Stimulated activated CD8-positive, alpha-beta memory T cell treated with anti-CD3 and anti-CD28 coated beads, Interleukin-15, amount 100 ng/mL, for 24 hours (primary cell): Measurements from ENCODE around the gene ALDH2.
"Not testable (repeated sequence)": the region's sequence is repeated elsewhere in the genome, so short reads cannot be mapped to it uniquely, and the experiment has no call there.

Experiments
- DNase-seq: peaks from one replicate; pipeline ENCODE4 v3.0.0-alpha.2; 2020; ENCODE audit warnings: low read depth

Gene ALDH2

DNA sequence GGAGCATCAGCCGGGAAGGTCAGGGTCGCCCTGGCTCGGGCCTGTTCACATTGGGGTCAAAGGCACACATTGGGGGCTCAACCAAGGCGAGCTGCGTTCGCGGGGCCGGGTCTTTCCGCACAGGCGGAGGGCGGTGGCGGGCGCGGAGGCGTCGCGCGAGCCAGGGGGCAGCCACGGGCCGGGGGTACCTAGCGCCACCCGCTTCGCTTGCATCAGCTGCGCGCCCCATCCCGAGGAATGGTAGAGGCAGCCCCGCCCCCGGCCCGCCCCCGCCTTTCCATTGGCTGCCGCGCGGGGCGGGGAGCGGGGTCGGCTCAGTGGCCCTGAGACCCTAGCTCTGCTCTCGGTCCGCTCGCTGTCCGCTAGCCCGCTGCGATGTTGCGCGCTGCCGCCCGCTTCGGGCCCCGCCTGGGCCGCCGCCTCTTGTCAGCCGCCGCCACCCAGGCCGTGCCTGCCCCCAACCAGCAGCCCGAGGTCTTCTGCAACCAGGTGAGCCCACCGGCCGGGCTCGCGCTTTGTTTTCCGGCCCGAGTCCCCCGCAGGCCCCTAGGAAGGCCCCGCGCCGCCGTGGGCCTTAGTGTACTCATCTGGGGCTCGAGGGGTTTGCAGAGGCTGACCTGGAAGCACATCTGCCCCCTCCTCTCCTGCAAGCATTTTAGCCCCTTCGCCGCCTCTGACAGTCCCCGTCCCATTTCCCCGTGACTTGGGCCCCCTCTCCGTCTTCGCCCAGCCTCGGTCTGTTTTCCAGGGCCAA, at the start of gene ALDH2:
TSS of gene ALDH2 (plus strand) at position 326 of the 754 bp plus-strand sequence. CDS start at position 376, 50 bp downstream.
- DNase-seq: no peak

DNA sequence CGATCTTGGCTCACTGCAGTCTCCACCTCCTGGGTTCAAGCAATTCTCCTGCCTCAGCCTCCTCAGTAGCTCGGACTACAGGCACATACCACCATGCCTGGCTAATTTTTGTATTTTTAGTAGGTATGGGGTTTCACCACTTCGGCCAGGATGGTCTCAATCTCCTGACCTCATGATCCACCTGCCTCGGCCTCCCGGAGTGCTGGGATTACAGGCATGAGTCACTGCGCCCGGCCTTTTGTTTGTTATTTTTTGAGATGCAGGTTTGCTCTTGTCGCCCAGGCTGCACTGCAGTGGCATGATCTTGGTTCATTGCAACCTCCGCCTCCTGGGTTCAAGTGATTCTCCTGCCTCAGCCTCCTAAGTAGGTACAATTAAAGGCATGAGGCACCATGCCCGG, 47.4 kb upstream of the ALDH2 start:
- DNase-seq: not testable (repeated sequence)

DNA sequence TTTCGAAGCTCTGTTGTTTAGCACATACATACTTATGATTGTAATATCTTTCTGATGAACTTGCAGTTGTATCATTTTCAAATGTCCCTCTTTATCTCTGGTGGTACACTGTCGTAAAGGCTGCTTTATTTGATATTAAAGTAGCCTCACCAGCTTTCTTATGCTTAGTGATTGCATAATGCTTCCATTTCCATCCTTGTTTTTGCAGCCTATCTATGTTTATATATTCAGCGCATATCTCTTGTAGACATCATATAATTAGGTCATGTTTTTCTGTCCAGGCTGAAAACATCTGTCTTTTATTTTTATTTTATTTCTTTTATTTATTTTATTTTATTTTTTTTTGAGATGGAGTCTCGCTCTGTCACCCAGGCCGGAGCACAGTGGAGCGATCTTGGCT, 46.3 kb upstream of the ALDH2 start:
- no peak for DNase-seq

DNA sequence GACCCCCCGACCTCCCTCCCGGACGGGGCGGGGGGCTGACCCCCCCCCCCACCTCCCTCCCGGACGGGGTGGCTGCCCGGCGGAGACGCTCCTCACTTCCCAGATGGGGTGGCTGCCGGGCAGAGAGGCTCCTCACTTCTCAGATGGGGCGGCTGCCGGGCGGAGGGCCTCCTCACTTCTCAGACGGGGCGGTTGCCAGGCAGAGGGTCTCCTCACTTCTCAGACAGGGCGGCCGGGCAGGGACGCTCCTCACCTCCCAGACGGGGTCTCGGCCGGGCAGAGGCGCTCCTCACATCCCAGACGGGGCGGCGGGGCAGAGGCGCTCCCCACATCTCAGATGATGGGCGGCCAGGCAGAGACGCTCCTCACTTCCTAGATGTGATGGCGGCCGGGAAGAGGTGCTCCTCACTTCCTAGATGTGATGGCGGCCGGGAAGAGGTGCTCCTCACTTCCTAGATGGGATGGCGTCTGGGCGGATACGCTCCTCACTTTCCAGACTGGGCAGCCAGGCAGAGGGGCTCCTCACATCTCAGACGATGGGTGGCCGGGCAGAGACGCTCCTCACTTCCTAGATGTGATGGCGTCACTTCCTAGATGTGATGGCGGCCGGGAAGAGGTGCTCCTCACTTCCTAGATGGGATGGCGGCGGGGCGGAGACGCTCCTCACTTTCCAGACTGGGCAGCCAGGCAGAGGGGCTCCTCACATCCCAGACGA, 42.9 kb upstream of the ALDH2 start:
- DNase-seq: not testable (repeated sequence)

DNA sequence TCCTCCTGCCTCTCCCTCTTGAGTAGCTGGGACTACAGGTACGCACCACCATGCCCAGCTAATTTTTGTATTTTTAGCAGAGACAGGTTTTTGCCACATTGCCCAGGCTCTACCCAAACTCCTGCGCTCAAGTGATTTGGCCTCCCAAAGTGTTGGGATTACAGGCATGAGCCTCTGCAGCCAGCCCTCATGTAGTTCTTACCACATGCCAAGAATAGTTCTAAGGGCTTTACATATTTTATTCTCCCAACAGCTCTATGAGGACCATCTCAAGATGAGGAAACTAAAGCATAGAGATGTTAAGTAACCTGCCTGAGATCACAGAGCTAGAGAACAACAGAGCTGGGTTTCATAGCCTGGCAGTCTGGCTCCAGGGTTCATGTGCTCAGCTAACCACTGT, 37.9 kb upstream of the ALDH2 start:
- no peak for DNase-seq

DNA sequence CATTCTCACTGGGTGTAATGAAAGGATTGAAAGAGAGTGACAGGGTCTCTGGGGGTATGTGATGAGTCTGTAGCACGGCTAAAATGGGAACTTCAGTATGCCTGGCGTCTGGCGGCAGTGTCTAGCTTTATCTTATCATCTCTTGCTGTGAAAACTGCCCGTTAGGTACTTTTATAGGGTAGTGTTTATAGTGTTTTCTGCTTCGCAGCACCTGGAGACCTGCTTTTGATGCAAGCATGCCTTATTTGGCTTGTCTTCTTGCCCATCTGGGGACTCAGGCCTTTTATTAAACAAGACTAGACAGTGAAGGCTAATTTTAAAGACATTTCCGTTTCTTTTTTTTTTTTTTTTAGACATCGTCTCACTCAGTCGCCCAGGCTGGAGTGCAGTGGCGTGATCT, 36.3 kb upstream of the ALDH2 start:
- DNase-seq: no peak

DNA sequence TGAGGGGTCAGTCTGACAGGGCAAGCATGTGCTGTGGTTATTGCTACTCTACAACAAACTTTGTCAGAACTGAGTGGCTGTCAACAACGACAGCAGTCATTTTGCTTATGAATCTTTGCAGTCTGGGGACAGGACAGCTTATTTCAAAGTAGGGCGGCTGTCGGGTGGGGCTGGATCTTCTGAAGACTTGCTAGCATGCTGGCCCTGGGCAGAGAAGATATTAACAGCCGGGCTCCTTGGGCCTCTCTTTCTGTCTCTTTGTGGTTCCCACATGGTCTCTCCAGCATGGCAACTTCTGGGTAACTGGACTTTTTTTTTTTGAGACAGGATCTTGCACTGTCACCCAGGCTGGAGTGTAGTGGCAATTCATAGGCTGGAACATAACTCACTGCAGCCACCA, 33.9 kb upstream of the ALDH2 start:
- DNase-seq: no peak

DNA sequence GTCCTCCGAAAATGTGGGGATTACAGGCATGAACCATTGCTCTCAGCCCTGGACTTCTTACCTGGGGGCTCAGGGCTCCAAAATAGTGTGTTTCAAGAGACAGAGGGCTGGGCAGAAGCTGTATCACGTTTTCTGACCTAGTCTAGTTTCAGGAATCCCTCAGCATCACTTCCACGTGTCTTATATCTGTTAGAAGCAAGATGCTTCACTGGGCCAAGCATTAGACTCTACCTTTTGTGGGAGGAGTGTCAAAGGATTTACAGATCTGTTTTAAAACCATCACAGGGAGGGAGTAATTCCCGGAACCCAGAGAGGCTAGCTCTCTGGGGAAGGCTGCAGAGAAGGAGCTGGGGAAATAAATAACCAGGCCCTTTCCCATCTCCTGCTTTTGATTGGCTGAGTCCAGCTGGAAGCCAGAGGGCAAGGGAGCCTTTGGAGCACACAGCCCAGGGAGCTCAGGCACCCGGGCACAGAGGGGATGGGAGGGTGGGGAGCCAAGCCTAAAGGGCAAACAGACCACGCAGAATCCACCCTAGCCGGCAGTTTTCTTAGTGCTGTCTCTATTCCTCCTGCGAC, 33.3 kb upstream of the ALDH2 start:
- no peak for DNase-seq

DNA sequence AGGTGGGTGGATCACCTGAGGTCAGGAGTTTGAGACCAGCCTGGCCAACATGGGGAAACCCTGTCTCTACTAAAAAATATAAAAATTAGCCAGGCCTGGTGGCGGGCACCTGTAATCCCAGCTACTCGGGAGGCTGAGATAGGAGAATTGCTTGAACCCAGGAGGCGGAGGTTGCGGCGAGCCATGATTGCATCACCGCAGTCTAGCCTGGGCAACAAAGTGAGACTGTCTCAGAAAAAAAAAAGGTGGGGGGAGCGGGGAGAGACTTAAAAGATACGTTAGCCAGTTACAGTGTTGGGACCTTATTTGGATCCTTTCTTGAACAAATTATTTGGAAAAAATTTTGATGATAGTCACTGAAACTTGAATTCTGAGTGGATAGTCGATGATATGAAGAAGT, 27.2 kb upstream of the ALDH2 start:
- not testable (repeated sequence) for DNase-seq

DNA sequence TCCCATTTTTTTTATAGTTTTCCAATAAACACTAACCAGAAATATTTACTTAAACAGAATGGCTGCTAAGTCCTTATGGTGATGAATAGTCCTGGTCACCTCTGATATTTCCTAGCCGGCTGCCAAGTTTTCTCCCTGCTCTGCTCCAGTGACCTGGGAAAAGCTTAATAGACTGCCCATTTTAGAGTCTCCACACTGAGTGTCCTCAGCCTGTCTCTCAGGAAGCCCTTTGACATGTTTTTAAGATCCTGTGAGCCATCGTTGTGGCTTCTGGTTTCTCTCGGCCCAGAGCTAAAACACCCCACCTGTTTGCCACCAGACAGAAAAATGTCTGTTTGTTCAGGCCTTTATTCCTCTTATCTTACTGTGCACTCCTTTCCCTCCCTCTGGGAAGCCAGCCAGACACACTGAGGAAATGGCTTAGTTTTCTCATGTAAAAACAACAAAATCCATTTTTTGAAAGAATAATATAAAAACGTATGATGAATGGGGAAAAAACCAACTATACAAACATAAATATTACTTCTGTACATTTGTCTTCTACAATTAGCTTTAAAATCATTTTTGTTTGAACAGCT, 25.4 kb upstream of the ALDH2 start:
- DNase-seq: no peak

DNA sequence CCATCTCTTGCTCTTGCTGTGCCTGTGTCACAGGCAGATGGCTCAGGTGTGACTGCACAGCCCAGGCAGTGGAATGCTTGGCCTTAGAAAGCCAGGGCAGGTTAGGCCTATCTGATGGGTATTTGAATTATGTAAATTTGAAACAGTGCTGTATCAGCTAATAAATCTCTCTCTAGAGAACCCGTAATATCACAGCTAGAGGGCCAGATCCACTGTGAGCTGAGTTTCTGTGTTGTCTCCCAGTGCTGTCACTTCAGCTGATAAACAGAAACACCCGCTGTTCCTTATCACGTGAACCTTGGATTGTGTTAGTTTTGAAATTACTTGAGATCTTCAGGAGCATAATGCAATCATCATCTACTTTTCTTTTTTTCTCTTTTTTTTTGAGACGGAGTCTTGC, 21.5 kb upstream of the ALDH2 start:
- no peak for DNase-seq

DNA sequence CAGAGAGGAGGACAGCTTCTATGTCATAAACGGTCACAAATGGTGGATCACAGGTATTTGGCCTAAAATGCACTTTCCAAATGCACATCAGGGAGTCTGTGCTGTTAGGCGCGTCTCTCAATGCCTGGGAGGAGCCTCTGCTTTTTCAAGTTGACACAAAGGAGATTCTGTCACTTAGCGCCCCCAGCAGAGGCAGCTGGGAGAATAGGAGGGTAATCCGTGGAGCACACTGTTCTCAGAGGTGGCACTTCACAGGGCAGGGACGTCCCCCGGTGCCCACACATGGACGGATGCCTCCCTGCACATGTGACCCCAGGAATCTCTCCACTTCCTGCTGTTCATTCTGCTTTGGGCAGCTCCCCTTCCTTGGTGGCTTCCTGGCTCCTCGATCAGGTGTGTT, 19.4 kb upstream of the ALDH2 start:
- no peak for DNase-seq

DNA sequence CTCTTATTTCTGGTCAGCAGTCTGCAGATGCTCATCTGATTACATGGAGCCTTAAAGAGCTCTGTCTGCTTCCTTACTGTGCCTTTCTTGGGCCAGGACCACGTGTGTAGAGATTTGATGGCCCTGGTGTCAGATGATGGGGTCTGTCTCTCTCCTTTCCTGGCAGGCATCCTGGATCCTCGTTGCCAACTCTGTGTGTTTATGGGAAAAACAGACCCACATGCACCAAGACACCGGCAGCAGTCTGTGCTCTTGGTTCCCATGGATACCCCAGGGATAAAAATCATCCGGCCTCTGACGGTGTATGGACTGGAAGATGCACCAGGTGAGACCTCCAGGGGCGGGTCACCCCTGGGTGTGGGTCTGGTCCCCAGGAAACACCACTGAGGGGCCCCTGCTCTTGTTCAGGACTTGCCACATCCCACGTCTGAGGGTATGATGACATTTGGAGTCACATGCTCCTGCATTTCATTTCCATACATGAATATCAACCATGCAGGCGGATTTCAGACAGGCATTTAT, 18.5 kb upstream of the ALDH2 start:
- no peak for DNase-seq

DNA sequence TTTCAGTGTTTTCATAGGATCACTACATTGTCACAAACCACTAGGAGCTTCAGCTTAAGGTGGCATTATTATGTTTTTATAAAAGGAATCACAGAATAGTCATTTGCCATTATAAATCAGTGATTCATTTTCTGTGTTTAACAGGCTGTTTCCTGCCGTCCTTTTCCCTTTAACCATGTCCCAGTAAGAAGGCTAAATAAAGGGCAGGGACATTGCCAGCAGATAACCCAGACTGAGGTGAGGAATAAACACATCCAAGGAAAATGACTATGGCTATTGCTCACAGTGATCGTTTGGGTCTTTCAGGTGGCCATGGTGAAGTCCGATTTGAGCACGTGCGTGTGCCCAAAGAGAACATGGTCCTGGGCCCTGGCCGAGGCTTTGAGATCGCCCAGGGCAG, 17.9 kb upstream of the ALDH2 start:
- no peak for DNase-seq

DNA sequence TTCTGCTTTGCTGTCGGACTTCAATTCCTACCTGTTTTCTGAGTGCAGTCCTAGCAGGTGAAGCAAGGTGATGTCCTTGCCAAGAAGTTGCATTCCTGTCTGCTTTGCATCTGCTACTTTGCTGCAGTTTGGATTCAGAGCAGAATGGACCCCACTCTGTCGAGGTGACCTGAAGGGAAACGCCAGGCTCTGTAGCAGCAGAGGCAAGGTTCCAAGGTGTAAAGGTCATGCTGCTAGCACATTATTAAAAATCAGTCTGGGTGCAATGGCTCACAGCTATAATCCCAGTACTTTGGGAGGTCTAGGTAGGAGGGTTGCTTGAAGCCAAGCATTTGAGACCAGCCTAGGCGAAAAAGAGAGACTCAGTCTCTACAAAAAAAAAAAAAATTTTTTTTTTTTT, 17.3 kb upstream of the ALDH2 start:
- DNase-seq: no peak

DNA sequence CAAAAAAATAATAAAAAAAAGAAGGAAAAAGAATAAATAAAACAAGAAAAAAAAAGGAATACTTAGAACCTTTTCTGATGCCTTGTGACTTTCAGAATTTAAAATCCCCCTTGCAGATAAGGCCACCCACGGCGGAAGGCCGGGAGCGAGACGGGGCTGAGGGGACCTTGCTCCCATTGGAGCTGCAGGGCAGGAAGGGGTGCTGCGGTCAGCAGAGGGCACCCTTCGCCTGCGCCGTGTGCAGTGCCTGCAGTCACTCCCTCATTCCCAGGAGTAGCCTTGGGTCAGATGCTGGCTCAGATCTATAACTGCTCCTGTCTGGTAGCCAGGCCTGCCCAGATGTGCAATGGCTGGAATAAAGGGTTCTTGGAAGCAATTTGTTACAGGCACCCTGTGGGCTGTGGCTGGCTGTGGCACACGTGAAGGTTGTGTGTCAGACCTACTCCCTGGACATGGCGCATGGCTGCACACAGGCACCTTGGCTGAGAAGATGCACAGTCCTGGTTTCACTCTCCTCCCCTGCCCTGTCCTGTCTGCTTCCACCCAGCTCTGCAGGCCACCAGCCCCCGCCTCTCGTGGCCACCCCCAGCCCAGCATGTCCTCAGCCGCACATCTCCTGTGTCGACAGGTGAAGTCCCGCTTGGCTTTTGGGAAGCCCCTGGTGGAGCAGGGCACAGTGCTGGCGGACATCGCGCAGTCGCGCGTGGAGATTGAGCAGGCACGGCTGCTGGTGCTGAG, 13.4 kb upstream of the ALDH2 start:
- no peak for DNase-seq

DNA sequence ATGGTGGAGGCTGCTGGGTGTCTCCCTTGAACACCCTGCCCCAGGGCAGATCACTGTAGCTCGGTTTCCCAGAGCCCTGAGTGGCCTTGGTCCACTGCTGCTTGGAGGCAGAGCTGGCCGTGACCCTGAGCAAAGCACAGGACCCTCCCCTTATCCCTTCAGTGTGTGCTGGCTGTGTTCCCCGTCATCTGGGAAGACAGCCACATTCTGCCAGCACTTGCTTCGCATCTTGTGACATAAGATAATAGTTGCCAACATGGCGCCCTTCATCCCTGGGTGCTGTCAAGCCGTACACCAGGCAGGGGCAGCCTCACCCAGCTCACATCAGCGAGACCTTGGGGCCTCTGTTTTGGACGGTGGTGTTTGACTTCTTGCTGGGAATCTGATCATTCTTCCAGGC, 12.1 kb upstream of the ALDH2 start:
- DNase-seq: no peak

DNA sequence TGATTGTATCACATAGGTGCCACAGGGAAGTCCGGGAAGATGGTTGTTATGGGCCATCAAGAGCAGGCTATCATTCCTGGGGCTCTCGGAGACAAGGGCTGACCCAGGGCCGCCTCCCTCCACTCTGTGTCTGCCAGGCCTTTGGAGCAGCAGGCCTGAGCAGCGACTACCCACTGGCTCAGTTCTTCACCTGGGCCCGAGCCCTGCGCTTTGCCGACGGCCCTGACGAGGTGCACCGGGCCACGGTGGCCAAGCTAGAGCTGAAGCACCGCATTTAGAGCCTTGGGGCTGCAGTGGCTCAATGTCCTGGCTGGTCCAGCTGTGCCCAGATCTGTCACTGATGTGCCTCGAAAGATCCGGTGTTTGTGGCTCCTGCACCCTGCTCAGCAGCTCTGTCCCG, 10.5 kb upstream of the ALDH2 start:
- DNase-seq: no peak

DNA sequence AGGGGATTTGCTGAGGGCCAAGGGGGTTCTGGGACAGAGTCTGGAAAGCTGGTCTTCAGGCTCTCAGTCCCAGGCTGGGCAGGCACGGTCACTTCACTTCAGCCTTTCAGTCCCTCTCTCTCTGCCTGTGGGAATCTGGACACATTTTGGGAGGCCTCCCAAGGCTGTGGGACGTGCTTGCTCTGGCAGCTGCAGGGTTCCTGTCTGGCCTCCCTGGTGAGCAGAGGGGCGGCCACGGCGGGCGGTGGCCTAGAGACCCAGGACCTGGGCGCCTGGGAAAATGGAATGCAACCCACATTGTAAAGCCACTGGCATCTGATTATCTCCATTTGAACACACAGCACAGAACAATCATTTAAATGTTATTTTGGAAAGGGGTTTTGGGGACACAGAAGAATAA, 10.1 kb upstream of the ALDH2 start:
- DNase-seq: no peak

DNA sequence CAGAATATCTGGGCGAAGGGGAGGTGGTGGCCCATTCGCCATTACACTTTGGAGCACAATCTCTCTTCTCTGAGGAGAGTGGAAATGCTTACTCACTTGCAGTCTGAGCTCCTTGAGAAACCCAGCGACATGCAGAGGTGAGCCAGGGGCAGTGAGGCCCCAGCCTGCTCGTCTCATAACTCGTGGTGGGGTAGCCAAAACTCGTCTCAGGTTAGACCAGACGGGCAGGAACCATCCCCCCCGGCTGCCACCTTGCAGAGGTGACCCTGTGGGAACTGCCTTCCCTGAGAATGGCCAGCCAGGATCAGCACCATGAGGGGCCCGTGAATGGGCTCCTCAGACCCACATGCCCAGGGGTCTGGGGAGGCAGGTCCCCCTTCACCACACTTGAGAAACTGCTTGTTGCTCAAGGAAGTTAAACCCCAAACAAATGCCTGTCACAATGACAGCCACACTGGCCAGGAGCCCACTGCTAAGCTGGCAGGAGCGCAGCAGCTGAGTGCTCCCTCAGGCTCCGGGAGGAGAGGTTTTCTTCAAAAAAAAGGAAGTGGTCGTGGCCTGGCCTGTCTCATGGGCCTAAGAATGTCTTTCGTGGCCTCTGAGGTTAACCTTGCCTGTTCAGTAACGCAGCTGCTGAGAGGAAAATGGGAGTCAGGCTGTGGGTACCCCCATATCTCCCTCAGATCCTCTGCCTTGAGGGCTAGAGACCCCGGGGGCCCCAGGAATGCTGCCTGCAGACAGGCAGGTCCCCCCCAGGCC, 9.2 kb upstream of the ALDH2 start:
- no peak for DNase-seq

DNA sequence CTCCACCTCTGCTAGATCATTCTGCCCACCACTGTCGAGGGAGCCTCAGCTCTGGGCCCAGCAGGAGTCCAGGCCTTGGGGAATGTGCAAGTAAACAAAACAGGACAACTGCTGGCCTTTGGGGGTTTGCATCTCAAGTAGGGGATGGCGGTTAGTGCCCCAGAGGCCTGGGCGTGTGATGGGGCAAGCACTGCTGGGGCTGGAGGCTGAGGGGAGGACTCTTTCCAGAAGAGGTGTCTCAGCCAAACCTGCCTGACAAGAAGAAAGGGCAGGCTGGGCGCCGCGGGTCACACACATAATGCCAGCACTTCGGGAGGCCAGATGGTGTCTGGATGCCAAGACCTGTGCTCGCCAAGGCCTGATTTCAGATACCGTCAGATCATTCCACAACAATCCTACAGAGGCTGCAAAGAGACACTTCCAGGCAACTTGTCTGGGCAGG, 8.6 kb upstream of the ALDH2 start:
- DNase-seq: no peak
